Measurements from ENCODE around the gene PFN1.
A peak's percentile ranks its signal among the peaks of the same experiment; 100 is the strongest.

Gene PFN1

GRCh38 chr17:4948166-4948930, at the start of gene PFN1:
Gene PFN1, minus strand, starts transcription at chr17:4948530. Its CDS starts 136 bp downstream, at chr17:4948394.
- DNase-seq (ENCODE audit: low read depth in 2 of 2), result peak; percentile 79 to 85

- peak; percentile 74 to 77 for DNase-seq (ENCODE audit: low read depth in 2 of 2)
Measured at GRCh38 chr17:4997302-4998026, 49.1 kb upstream of the PFN1 start, which contains the start of the genes INCA1 and KIF1C. Gene INCA1, minus strand, starts transcription at chr17:4997522. Its CDS starts 3,085 bp downstream, at chr17:4994437. Gene KIF1C, plus strand, starts transcription at chr17:4997950. Its CDS starts 2,297 bp downstream, at chr17:5000247.

- no peak for DNase-seq (ENCODE audit: low read depth in 2 of 2)
Measured at GRCh38 chr17:4994081-4994595, 45.8 kb upstream of the PFN1 start.

- no peak for DNase-seq (ENCODE audit: low read depth in 2 of 2)
Measured at GRCh38 chr17:4987767-4988567, 39.6 kb upstream of the PFN1 start.

- peak; percentile 75 to 78 for DNase-seq (ENCODE audit: low read depth in 2 of 2)
Measured at GRCh38 chr17:4986951-4987766, 38.8 kb upstream of the PFN1 start, which contains the start of gene CAMTA2. Gene CAMTA2, minus strand, starts transcription at chr17:4987675. Its CDS starts 1,453 bp downstream, at chr17:4986222.

- DNase-seq (ENCODE audit: low read depth in 2 of 2), result no peak
Measured at GRCh38 chr17:4986403-4986802, 38.1 kb upstream of the PFN1 start.

- no peak for DNase-seq (ENCODE audit: low read depth in 2 of 2)
Measured at GRCh38 chr17:4982305-4982704, 34.0 kb upstream of the PFN1 start.

- no peak for DNase-seq (ENCODE audit: low read depth in 2 of 2)
Measured at GRCh38 chr17:4980644-4981216, 32.4 kb upstream of the PFN1 start.

GRCh38 chr17:4978726-4979125, 30.4 kb upstream of the PFN1 start:
- DNase-seq (ENCODE audit: low read depth in 2 of 2), result no peak

- DNase-seq (ENCODE audit: low read depth in 2 of 2), result no peak
Measured at GRCh38 chr17:4974115-4974670, 25.9 kb upstream of the PFN1 start.

GRCh38 chr17:4973256-4974114, 25.2 kb upstream of the PFN1 start:
- no peak for DNase-seq (ENCODE audit: low read depth in 2 of 2)

- DNase-seq (ENCODE audit: low read depth in 2 of 2), result no peak
Measured at GRCh38 chr17:4972752-4973151, 24.4 kb upstream of the PFN1 start.

- no peak for DNase-seq (ENCODE audit: low read depth in 2 of 2)
Measured at GRCh38 chr17:4972322-4972721, 24.0 kb upstream of the PFN1 start.

GRCh38 chr17:4971826-4972225, 23.5 kb upstream of the PFN1 start:
- no peak for DNase-seq (ENCODE audit: low read depth in 2 of 2)

GRCh38 chr17:4970273-4970672, 21.9 kb upstream of the PFN1 start:
- DNase-seq (ENCODE audit: low read depth in 2 of 2), result no peak

GRCh38 chr17:4969551-4970173, 21.3 kb upstream of the PFN1 start:
- DNase-seq (ENCODE audit: low read depth in 2 of 2), result no peak

GRCh38 chr17:4969047-4969550, 20.8 kb upstream of the PFN1 start:
- no peak for DNase-seq (ENCODE audit: low read depth in 2 of 2)

GRCh38 chr17:4968486-4969046, 20.2 kb upstream of the PFN1 start:
- DNase-seq (ENCODE audit: low read depth in 2 of 2), result no peak

Measured in activated CD8-positive, alpha-beta memory T cell treated with anti-CD3 and anti-CD28 coated beads for 4 hours (primary cell).